Nephron progenitor cell (in vitro differentiated cells): ENCODE results near the gene GIT1.

ENCODE experiments used
- DNase-seq: peaks from one replicate; pipeline ENCODE4 v3.0.0; 2021
- H3K27ac Mint-ChIP-seq: 2 replicates; pipeline ENCODE4 v1.8.0; 2021; ENCODE audit warnings: mild to moderate bottlenecking, moderate library complexity, mixed read lengths
- H3K27me3 Mint-ChIP-seq: 2 replicates; pipeline ENCODE4 v1.8.0; 2021; ENCODE audit warnings: mild to moderate bottlenecking, low read depth, mixed read lengths; ENCODE audit not compliant: poor library complexity
- H3K36me3 Mint-ChIP-seq: 2 replicates; pipeline ENCODE4 v1.8.0; 2021; ENCODE audit warnings: low read depth, mixed read lengths
- H3K4me1 Mint-ChIP-seq: 2 replicates; pipeline ENCODE4 v1.8.0; 2021; ENCODE audit warnings: mixed read lengths
- H3K4me3 Mint-ChIP-seq: 2 replicates; pipeline ENCODE4 v1.8.0; 2021; ENCODE audit warnings: mild to moderate bottlenecking, moderate library complexity, mixed read lengths
- H3K9me3 Mint-ChIP-seq: 2 replicates; pipeline ENCODE4 v1.8.0; 2021; ENCODE audit warnings: mild to moderate bottlenecking, moderate library complexity, mixed read lengths
- CTCF ChIP-seq: fragments of 200-600 bp; sonication (generic); IDR thresholded peaks from 2 replicates; pipeline ENCODE4 v1.5.0; 2021; ENCODE audit warnings: antibody characterized with exemption

GIT1 gene

DNA sequence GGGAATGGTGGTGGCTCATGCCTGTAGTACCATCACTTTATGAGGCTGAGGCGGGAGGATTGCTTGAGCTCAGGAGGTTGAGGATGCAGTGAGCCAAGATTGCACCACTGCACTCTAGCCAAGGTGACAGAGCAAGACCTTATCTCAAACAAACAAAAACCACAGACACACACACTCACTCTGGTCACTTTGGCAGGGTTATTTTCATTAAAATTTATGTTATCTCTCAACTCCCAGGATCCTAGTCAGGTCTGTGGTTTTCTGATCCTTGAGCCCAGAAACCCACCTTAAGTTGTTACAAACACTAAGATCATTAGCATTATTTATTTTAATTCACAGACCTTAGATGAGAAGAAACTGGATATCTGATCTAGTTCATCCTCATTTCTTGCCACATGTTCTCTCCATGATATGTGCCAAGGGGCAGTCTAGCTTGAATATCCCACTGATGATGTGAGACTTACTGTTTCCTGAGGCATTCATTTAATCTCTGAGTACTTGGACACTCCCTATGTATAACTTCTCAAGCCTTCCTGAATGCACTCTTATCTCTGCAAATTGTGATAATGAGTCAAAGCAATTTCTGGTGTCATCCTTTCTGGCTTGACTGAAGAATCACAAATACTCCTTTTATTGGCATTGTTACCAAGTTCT lies 32.2 kb downstream of the GIT1 start:
- TF ChIP-seq CTCF: no peak

DNA sequence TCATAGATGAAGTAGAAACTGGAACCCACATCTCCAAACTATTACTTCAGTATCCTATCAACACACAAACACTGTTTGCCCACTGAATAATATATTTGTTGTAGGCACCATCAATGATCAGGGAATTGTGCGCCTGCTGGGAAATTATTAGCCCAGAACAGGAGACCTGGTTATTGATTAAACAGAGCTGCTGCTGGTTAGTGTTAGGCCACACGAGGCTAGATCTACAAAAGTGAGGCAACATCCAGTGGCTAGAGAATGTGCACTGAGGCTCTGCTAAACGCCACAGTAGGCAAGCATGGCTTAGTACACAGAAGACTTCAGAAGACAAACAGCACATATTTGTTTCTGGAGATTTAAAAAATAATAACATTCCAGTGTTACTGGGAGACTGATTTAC lies 33.6 kb downstream of the GIT1 start:
- Mint-ChIP-seq H3K27ac (no peak overlapping the region), H3K4me3 (no peak overlapping the region), H3K4me1 (peaks cover 11% of the 10 kb centered on the region), H3K36me3 (peaks cover 7% of the 10 kb centered on the region), H3K27me3 (peaks cover 29% of the 10 kb centered on the region), H3K9me3 (no peaks in the 10 kb centered on the region)
- no peak for DNase-seq
- no peak for TF ChIP-seq CTCF

More for the DNA sequence above, 32.2 kb downstream of the GIT1 start:
- peaks cover 40% of the 10 kb centered on the region for H3K27me3 Mint-ChIP-seq
- peaks cover 18% of the 10 kb centered on the region for H3K4me1 Mint-ChIP-seq
- H3K27ac Mint-ChIP-seq: no peak overlapping the region
- H3K36me3 Mint-ChIP-seq: no peaks in the 10 kb centered on the region
- no peak for DNase-seq
- no peak overlapping the region for H3K4me3 Mint-ChIP-seq
- H3K9me3 Mint-ChIP-seq: no peaks in the 10 kb centered on the region

DNA sequence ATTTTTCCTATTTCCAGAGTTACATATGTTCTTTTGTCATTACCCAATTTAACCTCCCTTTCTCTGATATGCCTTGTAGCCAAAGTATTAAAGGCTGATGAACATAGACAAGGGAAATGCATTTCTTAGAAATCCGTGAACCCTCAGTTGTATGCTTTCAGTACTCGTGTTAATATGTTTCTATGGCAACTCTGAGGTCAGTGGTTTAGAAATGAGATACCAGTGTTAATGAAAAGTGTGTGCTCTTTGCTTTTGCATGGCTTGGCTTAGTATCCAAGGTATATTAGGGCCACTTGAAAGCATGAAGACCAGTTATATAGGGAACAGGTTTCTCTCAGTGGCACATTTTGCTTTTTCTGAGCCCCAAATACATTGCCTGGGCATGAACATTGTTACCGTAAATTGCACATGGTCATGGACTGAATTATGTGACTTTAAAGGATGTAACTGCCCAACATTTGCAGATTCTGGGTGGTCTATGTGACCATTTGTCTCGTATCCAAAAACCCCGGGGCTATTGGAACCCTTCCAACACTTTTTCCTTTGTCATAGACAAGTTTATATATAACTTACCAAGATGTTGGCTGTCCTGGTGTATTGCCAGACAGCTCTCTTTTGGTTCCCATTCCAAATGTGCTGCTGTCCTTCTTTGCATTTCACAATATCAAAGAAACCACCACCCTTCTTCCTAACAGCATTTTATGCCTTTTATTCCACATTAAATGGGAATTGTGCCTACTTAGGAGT lies 40.1 kb downstream of the GIT1 start:
- Mint-ChIP-seq H3K9me3 (no peaks in the 10 kb centered on the region), H3K4me3 (no peak overlapping the region), H3K4me1 (no peaks in the 10 kb centered on the region), H3K27ac (no peak overlapping the region), H3K36me3 (peaks cover 18% of the 10 kb centered on the region), H3K27me3 (peaks cover 3% of the 10 kb centered on the region)
- no peak for DNase-seq
- TF ChIP-seq CTCF: no peak

- TF ChIP-seq CTCF: no peak
- H3K4me3 Mint-ChIP-seq: no peak overlapping the region
- no peak for DNase-seq
- no peak overlapping the region for H3K27ac Mint-ChIP-seq
- H3K27me3 Mint-ChIP-seq: no peaks in the 10 kb centered on the region
- H3K4me1 Mint-ChIP-seq: no peaks in the 10 kb centered on the region
- peaks cover 43% of the 10 kb centered on the region for H3K36me3 Mint-ChIP-seq
- no peaks in the 10 kb centered on the region for H3K9me3 Mint-ChIP-seq
Measured at GRCh38 chr17:29546830-29547229, 42.6 kb downstream of the GIT1 start.

DNA sequence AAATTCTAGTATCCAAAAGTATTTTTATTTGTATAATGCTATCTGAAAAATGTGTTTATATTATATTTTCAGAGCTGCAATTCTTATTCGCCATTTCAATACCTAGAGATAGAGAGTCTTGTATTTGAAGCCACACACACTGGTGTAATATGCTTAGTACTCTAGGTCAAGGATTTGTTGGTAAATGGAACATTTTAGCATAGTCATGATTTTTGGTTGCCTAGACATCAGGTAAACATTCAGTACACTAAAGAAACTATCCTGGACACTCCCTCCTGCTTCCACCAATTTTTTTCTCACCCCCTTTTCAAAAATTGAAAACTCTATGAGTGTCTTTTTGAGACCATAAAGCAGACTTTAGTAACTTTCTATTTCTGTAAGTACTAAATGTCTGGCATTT lies 43.4 kb downstream of the GIT1 start:
- Mint-ChIP-seq H3K36me3 (peaks cover 37% of the 10 kb centered on the region), H3K27ac (no peak overlapping the region), H3K27me3 (no peaks in the 10 kb centered on the region)

More for the DNA sequence above, 43.4 kb downstream of the GIT1 start:
- H3K4me1 Mint-ChIP-seq: no peaks in the 10 kb centered on the region
- no peaks in the 10 kb centered on the region for H3K9me3 Mint-ChIP-seq
- no peak for DNase-seq
- H3K4me3 Mint-ChIP-seq: no peak overlapping the region
- no peak for TF ChIP-seq CTCF
